ENCODE results near the gene CGNL1.

CGNL1 gene

GRCh38 chr15:57460208-57460816, 84.0 kb downstream of the CGNL1 start:
- Mint-ChIP-seq H3K36me3 (ENCODE audit: low read depth) (no peaks in the 10 kb centered on the region), H3K27me3 (ENCODE audit: low read depth) (peaks cover 5% of the 10 kb centered on the region), H3K4me3 (no peak overlapping the region), H3K9me3 (no peaks in the 10 kb centered on the region), H3K27ac (no peak overlapping the region), H3K4me1 (ENCODE audit: low read depth) (no peaks in the 10 kb centered on the region)

- Mint-ChIP-seq H3K36me3 (ENCODE audit: low read depth) (no peaks in the 10 kb centered on the region), H3K27me3 (ENCODE audit: low read depth) (peaks cover 7% of the 10 kb centered on the region), H3K9me3 (no peaks in the 10 kb centered on the region), H3K27ac (no peak overlapping the region), H3K4me3 (no peak overlapping the region), H3K4me1 (ENCODE audit: low read depth) (no peaks in the 10 kb centered on the region)
Measured at GRCh38 chr15:57461541-57461940, 85.2 kb downstream of the CGNL1 start.

GRCh38 chr15:57462381-57462780, 86.1 kb downstream of the CGNL1 start:
- Mint-ChIP-seq H3K27me3 (ENCODE audit: low read depth) (peaks cover 12% of the 10 kb centered on the region), H3K9me3 (no peaks in the 10 kb centered on the region), H3K27ac (no peak overlapping the region), H3K4me1 (ENCODE audit: low read depth) (no peaks in the 10 kb centered on the region), H3K4me3 (no peak overlapping the region), H3K36me3 (ENCODE audit: low read depth) (no peaks in the 10 kb centered on the region)

- H3K36me3 Mint-ChIP-seq (ENCODE audit: low read depth), result no peaks in the 10 kb centered on the region
- no peak overlapping the region for H3K4me3 Mint-ChIP-seq
- no peaks in the 10 kb centered on the region for H3K9me3 Mint-ChIP-seq
- peaks cover 12% of the 10 kb centered on the region for H3K27me3 Mint-ChIP-seq (ENCODE audit: low read depth)
- H3K27ac Mint-ChIP-seq, result no peak overlapping the region
- H3K4me1 Mint-ChIP-seq (ENCODE audit: low read depth), result no peaks in the 10 kb centered on the region
Measured at GRCh38 chr15:57463360-57463759, 87.1 kb downstream of the CGNL1 start.

GRCh38 chr15:57464480-57464879, 88.2 kb downstream of the CGNL1 start:
- Mint-ChIP-seq H3K4me1 (ENCODE audit: low read depth) (no peaks in the 10 kb centered on the region), H3K27ac (no peak overlapping the region), H3K36me3 (ENCODE audit: low read depth) (no peaks in the 10 kb centered on the region), H3K9me3 (no peaks in the 10 kb centered on the region), H3K4me3 (no peak overlapping the region), H3K27me3 (ENCODE audit: low read depth) (peaks cover 19% of the 10 kb centered on the region)

- Mint-ChIP-seq H3K4me3 (no peak overlapping the region), H3K27ac (no peak overlapping the region), H3K27me3 (ENCODE audit: low read depth) (peaks cover 43% of the 10 kb centered on the region), H3K4me1 (ENCODE audit: low read depth) (no peaks in the 10 kb centered on the region), H3K36me3 (ENCODE audit: low read depth) (no peaks in the 10 kb centered on the region), H3K9me3 (no peaks in the 10 kb centered on the region)
Measured at GRCh38 chr15:57468486-57468885, 92.2 kb downstream of the CGNL1 start.

GRCh38 chr15:57470543-57470942, 94.2 kb downstream of the CGNL1 start:
- Mint-ChIP-seq H3K27me3 (ENCODE audit: low read depth) (peaks cover 43% of the 10 kb centered on the region), H3K4me1 (ENCODE audit: low read depth) (no peaks in the 10 kb centered on the region), H3K36me3 (ENCODE audit: low read depth) (no peaks in the 10 kb centered on the region), H3K9me3 (no peaks in the 10 kb centered on the region), H3K27ac (no peak overlapping the region), H3K4me3 (no peak overlapping the region)

- H3K4me3 Mint-ChIP-seq, result no peak overlapping the region
- H3K27me3 Mint-ChIP-seq (ENCODE audit: low read depth), result peaks cover 35% of the 10 kb centered on the region
- no peaks in the 10 kb centered on the region for H3K36me3 Mint-ChIP-seq (ENCODE audit: low read depth)
- H3K9me3 Mint-ChIP-seq, result no peaks in the 10 kb centered on the region
- H3K27ac Mint-ChIP-seq, result no peak overlapping the region
- H3K4me1 Mint-ChIP-seq (ENCODE audit: low read depth), result no peaks in the 10 kb centered on the region
Measured at GRCh38 chr15:57472861-57473260, 96.6 kb downstream of the CGNL1 start.

- H3K27ac Mint-ChIP-seq, result no peak overlapping the region
- H3K36me3 Mint-ChIP-seq (ENCODE audit: low read depth), result no peaks in the 10 kb centered on the region
- H3K4me3 Mint-ChIP-seq, result no peak overlapping the region
- peaks cover 24% of the 10 kb centered on the region for H3K27me3 Mint-ChIP-seq (ENCODE audit: low read depth)
- no peaks in the 10 kb centered on the region for H3K4me1 Mint-ChIP-seq (ENCODE audit: low read depth)
- no peaks in the 10 kb centered on the region for H3K9me3 Mint-ChIP-seq
Measured at GRCh38 chr15:57476533-57476975, 100.2 kb downstream of the CGNL1 start.

- no peaks in the 10 kb centered on the region for H3K9me3 Mint-ChIP-seq
- no peaks in the 10 kb centered on the region for H3K4me1 Mint-ChIP-seq (ENCODE audit: low read depth)
- H3K27ac Mint-ChIP-seq, result no peak overlapping the region
- no peaks in the 10 kb centered on the region for H3K36me3 Mint-ChIP-seq (ENCODE audit: low read depth)
- peaks cover 19% of the 10 kb centered on the region for H3K27me3 Mint-ChIP-seq (ENCODE audit: low read depth)
- H3K4me3 Mint-ChIP-seq, result no peak overlapping the region
Measured at GRCh38 chr15:57477736-57478522, 101.6 kb downstream of the CGNL1 start.

- H3K4me1 Mint-ChIP-seq (ENCODE audit: low read depth), result no peaks in the 10 kb centered on the region
Measured at GRCh38 chr15:57479005-57479404, 102.7 kb downstream of the CGNL1 start.

GRCh38 chr15:57481038-57481705, 104.9 kb downstream of the CGNL1 start:
- no peaks in the 10 kb centered on the region for H3K9me3 Mint-ChIP-seq
- no peaks in the 10 kb centered on the region for H3K4me1 Mint-ChIP-seq (ENCODE audit: low read depth)
- H3K36me3 Mint-ChIP-seq (ENCODE audit: low read depth), result no peaks in the 10 kb centered on the region
- peaks cover 38% of the 10 kb centered on the region for H3K27me3 Mint-ChIP-seq (ENCODE audit: low read depth)
- H3K4me3 Mint-ChIP-seq, result no peak overlapping the region
- no peak overlapping the region for H3K27ac Mint-ChIP-seq

More at GRCh38 chr15:57479005-57479404, 102.7 kb downstream of the CGNL1 start:
- Mint-ChIP-seq H3K27ac (no peak overlapping the region), H3K4me3 (no peak overlapping the region), H3K9me3 (no peaks in the 10 kb centered on the region), H3K36me3 (ENCODE audit: low read depth) (no peaks in the 10 kb centered on the region), H3K27me3 (ENCODE audit: low read depth) (peaks cover 26% of the 10 kb centered on the region)

GRCh38 chr15:57485869-57486268, 109.6 kb downstream of the CGNL1 start:
- Mint-ChIP-seq H3K36me3 (ENCODE audit: low read depth) (no peaks in the 10 kb centered on the region), H3K4me1 (ENCODE audit: low read depth) (no peaks in the 10 kb centered on the region), H3K9me3 (no peaks in the 10 kb centered on the region), H3K4me3 (no peak overlapping the region), H3K27me3 (ENCODE audit: low read depth) (peaks cover 69% of the 10 kb centered on the region), H3K27ac (no peak overlapping the region)

GRCh38 chr15:57486833-57487232, 110.5 kb downstream of the CGNL1 start:
- no peaks in the 10 kb centered on the region for H3K4me1 Mint-ChIP-seq (ENCODE audit: low read depth)
- H3K27me3 Mint-ChIP-seq (ENCODE audit: low read depth), result peaks cover 72% of the 10 kb centered on the region
- H3K9me3 Mint-ChIP-seq, result no peaks in the 10 kb centered on the region
- no peak overlapping the region for H3K27ac Mint-ChIP-seq
- no peaks in the 10 kb centered on the region for H3K36me3 Mint-ChIP-seq (ENCODE audit: low read depth)
- H3K4me3 Mint-ChIP-seq, result no peak overlapping the region

GRCh38 chr15:57489122-57489521, 112.8 kb downstream of the CGNL1 start:
- H3K4me1 Mint-ChIP-seq (ENCODE audit: low read depth), result no peaks in the 10 kb centered on the region
- H3K9me3 Mint-ChIP-seq, result no peaks in the 10 kb centered on the region
- H3K4me3 Mint-ChIP-seq, result no peak overlapping the region
- H3K27me3 Mint-ChIP-seq (ENCODE audit: low read depth), result peaks cover 67% of the 10 kb centered on the region
- H3K27ac Mint-ChIP-seq, result no peak overlapping the region
- no peaks in the 10 kb centered on the region for H3K36me3 Mint-ChIP-seq (ENCODE audit: low read depth)
